Aortic smooth muscle cell (primary cell): Measurements from ENCODE around the gene FAM228B. TPM values are rescaled to one million over a fixed set of nuclear protein-coding genes. Genes with fewer than 3 reads are reported as not detected.

ENCODE experiments used
- total RNA-seq: library from RNA; depleted of rRNA; stranded (reverse); fragments of >200 nt; gene quantifications from 2 replicates; pipeline ENCODE4 v1.2.3, GENCODE V29; 2014

FAM228B gene
- 6.6 and 9.9 TPM in 2 replicates for total RNA-seq

DNA sequence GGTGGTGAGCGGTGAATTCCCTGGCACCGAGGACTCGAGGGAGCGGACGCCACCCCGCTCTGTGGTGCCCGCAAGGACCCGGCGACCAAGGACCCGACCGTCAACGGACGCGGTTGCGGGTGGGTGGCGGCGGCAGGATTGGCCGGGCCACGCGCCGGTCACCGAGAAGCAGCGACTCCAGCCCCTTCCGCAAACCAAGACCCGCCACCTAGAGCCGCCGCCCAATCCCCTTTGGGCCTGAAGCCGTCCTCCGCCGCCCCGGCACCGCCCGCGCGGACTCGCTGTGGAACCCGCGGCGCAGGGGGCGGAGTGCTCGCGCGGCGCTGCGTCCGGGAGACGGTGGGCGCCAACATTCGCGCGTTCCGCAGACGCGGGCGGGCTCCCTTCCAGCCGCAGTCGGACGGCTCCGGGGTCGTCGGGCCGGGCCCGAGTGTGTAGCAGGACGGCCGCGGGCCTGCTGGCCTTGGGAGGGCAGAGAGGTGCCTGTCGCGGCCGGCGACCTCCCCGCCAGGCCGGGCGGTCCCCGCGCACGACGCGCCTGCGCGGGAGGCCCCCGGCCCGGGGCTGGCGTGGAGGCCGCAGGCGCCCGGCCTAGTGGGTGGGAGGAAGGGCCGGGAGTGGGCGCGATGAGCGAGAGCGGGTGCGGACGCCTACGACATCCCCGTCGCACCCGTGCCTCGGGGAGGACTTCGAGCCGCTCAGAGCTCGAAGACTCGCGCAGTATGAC lies at the start of gene FAM228B, which contains the start of gene PFN4:
TSS of gene FAM228B (plus strand) at position 275 of the 727 bp plus-strand sequence. CDS start 893 bp downstream, outside the sequence.
TSS of gene PFN4 (minus strand) at position 140 of the 727 bp plus-strand sequence. CDS start 799 bp downstream, outside the sequence.

DNA sequence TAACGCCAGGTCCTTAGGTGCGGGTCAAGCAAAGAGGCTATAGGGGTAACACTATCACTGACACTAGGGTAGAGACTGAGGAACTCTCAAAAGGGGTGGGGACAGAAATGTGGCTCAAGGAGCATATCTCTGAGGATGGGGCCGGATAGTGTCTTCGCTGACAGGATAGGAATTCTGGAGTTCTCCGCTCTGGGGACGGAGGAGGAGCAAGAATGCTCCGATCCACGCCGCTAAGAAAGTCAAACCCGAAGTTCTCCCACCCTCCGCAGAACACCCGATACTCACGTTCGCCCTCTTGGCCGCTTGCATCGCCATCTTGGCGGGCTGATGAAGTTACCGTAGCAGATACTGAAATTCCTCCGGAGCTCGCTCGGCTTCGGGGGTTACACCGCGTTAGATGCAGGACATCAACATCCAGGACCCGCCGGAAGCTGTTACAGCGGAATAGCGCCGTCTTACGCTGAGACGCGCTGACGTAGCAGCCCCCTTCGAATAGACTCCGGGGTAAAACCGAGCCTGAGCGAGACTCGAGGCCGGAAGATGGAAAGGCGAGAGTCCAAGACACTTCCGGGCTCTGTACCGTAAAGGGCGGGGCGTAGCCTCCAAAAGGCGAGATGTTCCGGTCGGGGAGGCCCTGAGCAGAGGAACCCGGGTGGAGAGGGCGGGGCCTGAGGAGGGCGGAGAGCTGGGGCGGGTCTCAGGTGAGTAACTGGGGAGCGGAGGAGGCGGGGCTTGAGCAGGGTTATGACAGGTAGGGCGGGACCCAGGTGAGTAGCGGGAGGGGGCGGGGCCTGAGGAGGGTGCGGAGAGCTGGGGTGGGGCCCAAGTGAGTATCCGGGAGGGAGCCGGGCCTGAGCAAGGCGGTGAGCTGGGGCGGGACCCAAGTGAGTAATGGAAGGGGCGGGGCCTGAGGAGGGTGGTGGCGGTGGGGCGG lies 47.1 kb upstream of the FAM228B start, which contains the start of gene SF3B6:
TSS of gene SF3B6 (minus strand) at position 412 of the 934 bp plus-strand sequence. CDS start at position 315, 97 bp downstream.

DNA sequence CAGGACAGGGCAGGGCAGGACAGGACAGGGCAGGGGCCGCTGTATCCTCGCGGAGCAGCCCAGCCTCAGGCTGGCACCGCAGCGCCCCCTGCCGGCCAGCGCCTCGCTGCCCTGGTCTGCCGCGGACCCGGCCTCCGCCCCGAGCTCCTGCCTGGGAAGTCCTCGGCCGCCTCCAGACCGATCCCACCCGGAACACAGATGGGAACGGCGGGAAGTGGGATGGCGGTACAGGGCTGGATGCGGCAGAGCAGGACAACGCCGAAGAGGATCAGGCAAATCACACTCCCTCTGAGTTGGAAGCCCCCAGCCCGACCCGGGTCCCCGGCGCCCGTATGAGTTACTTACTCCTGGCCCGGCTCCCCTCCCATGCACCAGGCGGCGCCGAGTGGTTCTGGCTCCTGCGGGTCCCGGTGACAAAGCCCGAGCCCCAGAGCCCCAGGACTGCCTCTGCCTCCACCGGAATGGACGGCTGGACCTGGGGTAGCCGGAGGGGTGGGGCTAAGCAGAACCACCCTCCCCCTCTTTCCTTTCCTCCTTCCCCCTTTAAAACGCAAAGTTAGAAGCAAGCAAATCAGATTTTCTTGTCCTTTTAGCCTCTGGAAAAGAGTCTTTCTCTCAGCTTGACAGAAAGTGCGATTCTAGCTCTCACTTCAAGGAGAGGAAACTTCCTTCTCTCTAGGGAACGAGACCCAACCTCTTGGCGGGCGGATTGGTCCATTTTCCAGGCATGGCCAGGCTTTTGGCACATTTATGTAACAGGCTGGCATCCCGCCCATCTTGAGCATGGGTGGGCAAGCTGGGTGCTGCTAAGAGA lies 38.7 kb upstream of the FAM228B start, which contains the start of gene TP53I3:
TSS of gene TP53I3 (minus strand) at position 449 of the 814 bp plus-strand sequence. CDS start 508 bp downstream, outside the sequence.

DNA sequence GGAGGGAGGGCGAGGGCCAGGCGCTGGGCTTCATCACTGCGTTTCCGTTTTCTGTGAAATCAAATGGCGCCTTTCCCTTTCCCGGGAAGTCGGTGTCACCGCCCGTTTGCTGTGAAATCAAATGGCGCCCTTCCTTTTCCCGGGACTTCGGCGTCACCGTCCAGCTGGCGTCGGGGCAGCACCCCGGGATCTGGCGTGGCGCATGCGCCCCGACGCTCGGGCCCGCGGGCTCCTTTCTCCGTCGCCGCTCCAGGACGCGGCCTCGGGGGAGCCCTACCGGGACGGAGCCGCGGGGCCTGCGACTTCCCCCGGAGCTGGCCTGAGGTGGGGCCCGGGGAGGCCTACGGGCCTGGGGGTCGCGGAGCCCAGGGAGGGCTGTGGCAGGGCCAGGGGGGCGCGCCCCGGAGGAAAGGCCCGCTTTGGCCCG lies 51.6 kb downstream of the FAM228B start, which contains the start of gene FAM228A:
TSS of gene FAM228A (plus strand) at position 203 of the 427 bp plus-strand sequence. CDS start 428 bp downstream, outside the sequence.

Other genes starting within 250 kb of the FAM228B start
- gene ATAD2B, start 196.3 kb upstream of the FAM228B start, total RNA-seq = 9.0 and 14.1 TPM in 2 replicates
- 9.9 and 11.4 TPM in 2 replicates for gene UBXN2A, start 183.0 kb upstream of the FAM228B start, total RNA-seq
- gene MFSD2B, start 113.4 kb upstream of the FAM228B start, total RNA-seq = under 0.01 TPM in 1 of 2 replicates, not detected in the other
- 7.1 and 7.3 TPM in 2 replicates for gene WDCP, start 76.1 kb upstream of the FAM228B start, total RNA-seq
- gene FKBP1B, start 73.7 kb upstream of the FAM228B start, total RNA-seq = 9.6 and 10.4 TPM in 2 replicates
- gene SF3B6, start 47.1 kb upstream of the FAM228B start, total RNA-seq = 116 and 121 TPM in 2 replicates
- 30.1 and 43.1 TPM in 2 replicates for gene TP53I3, start 38.6 kb upstream of the FAM228B start, total RNA-seq
- gene PFN4, start 135 bp upstream of the FAM228B start, total RNA-seq = 0.53 and 0.56 TPM in 2 replicates
- gene FAM228A, start 51.6 kb downstream of the FAM228B start, total RNA-seq = 0.79 and 1.4 TPM in 2 replicates
- 26.2 and 29.3 TPM in 2 replicates for gene ITSN2, start 237.1 kb downstream of the FAM228B start, total RNA-seq